Mesendoderm (in vitro differentiated cells): ENCODE results near the gene ALKBH2.

Experiments
- DNase-seq: peaks from one replicate; pipeline ENCODE4 v3.0.0; 2013
- H2AK5ac ChIP-seq: 2 replicates; pipeline ENCODE4 v1.6.1; 2013; ENCODE audit warnings: low read length, inconsistent platforms
- H2BK120ac ChIP-seq: 2 replicates; pipeline ENCODE4 v1.6.1; 2013; ENCODE audit warnings: low read depth, mild to moderate bottlenecking, low read length, moderate library complexity, mixed read lengths
- H2BK15ac ChIP-seq: replicated peaks from 2 replicates; pipeline ENCODE4 v1.6.1; 2013; ENCODE audit warnings: low read depth, mild to moderate bottlenecking, moderate library complexity
- H2BK5ac ChIP-seq: 2 replicates; pipeline ENCODE4 v1.6.1; 2013; ENCODE audit warnings: low read length, inconsistent platforms
- H3K18ac ChIP-seq: 2 replicates; pipeline ENCODE4 v1.6.1; 2013; ENCODE audit warnings: mild to moderate bottlenecking, low read length, mixed read lengths
- H3K23ac ChIP-seq: one replicate; pipeline ENCODE4 v1.6.1; 2013; ENCODE audit warnings: low read length
- H3K27ac ChIP-seq: 2 replicates; pipeline ENCODE4 v1.5.1; 2013; ENCODE audit warnings: low read depth, mild to moderate bottlenecking, inconsistent platforms, low read length, moderate library complexity
- H3K27me3 ChIP-seq: 2 replicates; pipeline ENCODE4 v1.6.1; 2013; ENCODE audit warnings: low read length, control low read depth, mild to moderate bottlenecking, inconsistent platforms; ENCODE audit not compliant: insufficient read depth, poor library complexity
- H3K36me3 ChIP-seq: 2 replicates; pipeline ENCODE4 v1.6.1; 2013; ENCODE audit warnings: low read length, inconsistent platforms; ENCODE audit not compliant: control insufficient read depth, insufficient read depth
- H3K4ac ChIP-seq: one replicate; pipeline ENCODE4 v1.6.1; 2013; ENCODE audit warnings: low read depth, mild to moderate bottlenecking, low read length, moderate library complexity
- H3K4me1 ChIP-seq: 2 replicates; pipeline ENCODE4 v1.6.1; 2013; ENCODE audit warnings: low read depth, low read length, inconsistent platforms; ENCODE audit not compliant: control insufficient read depth
- H3K4me2 ChIP-seq: 2 replicates; pipeline ENCODE4 v1.6.1; 2013; ENCODE audit warnings: low read length
- H3K4me3 ChIP-seq: 2 replicates; pipeline ENCODE4 v1.5.1; 2013; ENCODE audit warnings: mild to moderate bottlenecking, low read length
- H3K56ac ChIP-seq: one replicate; pipeline ENCODE4 v1.6.1; 2013; ENCODE audit warnings: low read length
- H3K79me1 ChIP-seq: 2 replicates; pipeline ENCODE4 v1.6.1; 2013; ENCODE audit warnings: low read length, inconsistent platforms
- H3K79me2 ChIP-seq: 2 replicates; pipeline ENCODE4 v1.6.1; 2013; ENCODE audit warnings: mild to moderate bottlenecking, low read length; ENCODE audit not compliant: control insufficient read depth, insufficient read depth
- H3K9ac ChIP-seq: 2 replicates; pipeline ENCODE4 v1.6.1; 2013; ENCODE audit warnings: low read length, inconsistent platforms
- H4K5ac ChIP-seq: one replicate; pipeline ENCODE4 v1.6.1; 2013; ENCODE audit warnings: low read length
- H4K8ac ChIP-seq: one replicate; pipeline ENCODE4 v1.6.1; 2013; ENCODE audit warnings: low read depth, mild to moderate bottlenecking, control low read depth, low read length, moderate library complexity
- WGBS: extraction: QIAGEN DNeasy Blood & Tissue Kit; methylation state at CpG from one replicate; pipeline ENCODE4 v1.1.7; 2013; ENCODE audit warnings: low lambda C conversion rate, missing lambda C conversion rate; ENCODE audit not compliant: insufficient coverage; ENCODE audit errors: extremely low coverage; 5-methylcytosine and 5-hydroxymethylcytosine counted together

The ALKBH2 gene

DNA sequence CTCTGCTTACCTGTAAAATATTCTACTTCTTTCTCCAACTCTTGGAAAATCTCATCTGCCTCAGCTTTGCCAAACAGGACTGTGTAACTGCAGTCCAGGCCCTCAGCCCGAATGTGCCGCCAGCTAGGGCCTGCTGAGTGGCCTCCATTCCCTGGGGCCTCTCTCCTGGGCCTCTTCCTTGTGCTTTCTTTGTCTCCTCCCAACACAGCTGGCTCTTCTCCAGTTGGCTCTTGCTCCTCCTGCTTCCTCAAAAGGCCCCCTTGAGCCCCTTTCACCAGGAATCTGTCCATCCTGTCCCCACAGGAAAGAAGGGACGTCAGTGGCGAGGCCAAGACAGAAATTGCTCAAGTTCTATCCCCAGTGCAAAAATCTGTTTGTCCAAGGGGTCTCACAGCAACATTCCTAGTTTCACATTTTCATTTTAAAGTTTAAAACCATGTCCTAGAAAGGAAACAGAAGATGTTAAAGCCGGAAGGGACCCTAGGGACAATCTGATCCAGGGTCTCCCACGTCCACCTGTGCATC, 713 bp downstream of the ALKBH2 start:
- no peaks in the 10 kb centered on the region for H3K79me2 ChIP-seq
- no CpG with 5 or more reads among the region's 6 CpGs for WGBS
- H3K4ac ChIP-seq, result no peak overlapping the region
- peaks cover 3% of the 10 kb centered on the region for H3K4me1 ChIP-seq
- H3K56ac ChIP-seq, result peak overlapping the region; percentile 84
- DNase-seq, result no peak
- H3K27me3 ChIP-seq, result no peaks in the 10 kb centered on the region
- peak overlapping the region; percentile 67 for H3K9ac ChIP-seq
- H3K23ac ChIP-seq, result no peak overlapping the region
- no peak overlapping the region for H2BK120ac ChIP-seq
- H4K8ac ChIP-seq, result no peak overlapping the region
- H3K27ac ChIP-seq, result no peak overlapping the region
- no peak overlapping the region for H2BK15ac ChIP-seq
- no peak overlapping the region for H3K4me3 ChIP-seq
- H3K18ac ChIP-seq, result no peak overlapping the region
- H2BK5ac ChIP-seq, result no peak overlapping the region
- peak overlapping the region; percentile 56 for H3K4me2 ChIP-seq
- H4K5ac ChIP-seq, result no peak overlapping the region
- H2AK5ac ChIP-seq, result no peak overlapping the region
- H3K36me3 ChIP-seq, result peaks cover 2% of the 10 kb centered on the region
- H3K79me1 ChIP-seq, result peaks cover 3% of the 10 kb centered on the region

DNA sequence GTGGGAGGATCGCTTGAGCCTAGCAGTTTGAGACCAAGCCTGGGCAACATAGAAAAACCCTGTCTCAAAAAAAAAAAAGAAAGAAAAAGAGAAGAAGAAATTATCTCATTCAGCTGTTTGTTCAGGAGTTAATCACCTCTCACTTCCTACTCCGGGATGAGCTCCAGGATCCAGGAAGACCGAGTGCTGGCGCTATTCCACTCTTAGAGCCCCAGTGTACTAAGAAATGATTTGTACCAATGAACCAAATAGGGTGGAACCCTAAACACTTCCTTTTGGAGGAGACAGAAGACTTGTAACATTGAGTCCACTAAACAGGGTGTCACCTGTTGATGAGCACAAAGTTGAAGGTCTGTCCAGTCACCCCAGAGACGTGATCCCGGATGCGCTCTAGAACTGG, 3.6 kb downstream of the ALKBH2 start:
- Histone ChIP-seq H3K79me1 (peaks cover 3% of the 10 kb centered on the region), H2BK120ac (no peak overlapping the region), H3K27me3 (no peaks in the 10 kb centered on the region), H3K18ac (no peak overlapping the region), H3K23ac (no peak overlapping the region), H3K4me3 (no peak overlapping the region), H3K56ac (no peak overlapping the region), H3K4me1 (peaks cover 3% of the 10 kb centered on the region), H2AK5ac (no peak overlapping the region), H2BK5ac (no peak overlapping the region), H3K4ac (no peak overlapping the region), H3K79me2 (no peaks in the 10 kb centered on the region), H3K4me2 (no peak overlapping the region), H4K8ac (no peak overlapping the region), H3K9ac (no peak overlapping the region), H3K36me3 (peaks cover 2% of the 10 kb centered on the region), H4K5ac (no peak overlapping the region), H2BK15ac (no peak overlapping the region), H3K27ac (no peak overlapping the region)
- WGBS, result no CpG with 5 or more reads among the region's 7 CpGs
- no peak for DNase-seq

DNA sequence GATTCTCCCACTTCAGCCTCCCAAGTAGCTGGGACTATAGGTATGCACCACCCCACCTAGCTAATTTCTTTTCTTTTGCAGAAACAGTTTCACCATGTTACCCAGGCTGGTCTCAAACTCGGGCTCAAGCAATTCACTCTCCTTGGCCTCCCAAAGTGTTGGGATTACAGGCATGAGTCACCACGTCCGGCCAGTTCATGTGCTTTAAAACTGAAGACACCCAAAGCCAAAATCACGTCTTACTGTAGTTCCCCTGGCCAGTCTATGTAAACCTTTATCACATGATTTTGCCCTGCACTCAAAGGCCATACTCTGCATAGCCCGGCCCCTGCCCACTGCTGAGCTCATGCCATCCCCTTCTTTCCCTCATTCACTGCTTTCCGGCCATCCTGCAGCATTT, 4.5 kb downstream of the ALKBH2 start:
- Histone ChIP-seq H3K4me2 (no peak overlapping the region), H3K4me3 (no peak overlapping the region), H2BK120ac (no peak overlapping the region), H3K36me3 (peaks cover 2% of the 10 kb centered on the region), H4K8ac (no peak overlapping the region), H3K23ac (no peak overlapping the region), H3K4me1 (peaks cover 3% of the 10 kb centered on the region), H3K4ac (no peak overlapping the region), H3K79me1 (peaks cover 3% of the 10 kb centered on the region), H3K27ac (no peak overlapping the region), H2BK5ac (no peak overlapping the region), H3K18ac (no peak overlapping the region), H3K27me3 (no peaks in the 10 kb centered on the region), H4K5ac (no peak overlapping the region), H3K9ac (no peak overlapping the region), H3K79me2 (no peaks in the 10 kb centered on the region), H3K56ac (no peak overlapping the region), H2BK15ac (no peak overlapping the region), H2AK5ac (no peak overlapping the region)
- no peak for DNase-seq
- no CpG with 5 or more reads among the region's 6 CpGs for WGBS

DNA sequence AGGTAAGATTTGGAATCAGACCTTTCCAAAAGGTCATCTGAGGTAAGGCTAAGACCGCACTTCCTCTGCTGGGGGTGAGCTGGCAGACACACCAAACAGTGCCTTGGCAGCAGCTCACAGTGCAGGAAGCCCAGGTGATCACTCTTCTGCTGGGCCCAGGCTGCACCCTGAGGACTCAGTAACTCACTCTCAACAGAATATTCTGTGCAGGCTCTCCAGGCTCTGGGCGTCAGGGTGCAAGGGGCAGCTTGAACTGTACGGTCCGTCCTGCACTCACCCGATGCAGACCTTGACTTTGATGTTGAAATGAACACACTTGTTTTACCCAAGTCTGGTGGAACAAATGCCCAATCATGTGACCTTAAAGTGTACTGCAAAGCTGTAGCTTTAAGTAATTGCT, 6.0 kb downstream of the ALKBH2 start:
- Histone ChIP-seq H2BK5ac (no peak overlapping the region), H3K27ac (no peak overlapping the region), H4K8ac (no peak overlapping the region), H3K4me2 (no peak overlapping the region), H3K4me3 (no peak overlapping the region), H3K79me2 (no peaks in the 10 kb centered on the region), H3K79me1 (no peaks in the 10 kb centered on the region), H2AK5ac (no peak overlapping the region), H3K27me3 (no peaks in the 10 kb centered on the region), H3K23ac (no peak overlapping the region), H3K4ac (no peak overlapping the region), H3K9ac (no peak overlapping the region), H3K36me3 (peaks cover 2% of the 10 kb centered on the region), H2BK15ac (no peak overlapping the region), H2BK120ac (no peak overlapping the region), H4K5ac (no peak overlapping the region), H3K18ac (no peak overlapping the region), H3K4me1 (no peaks in the 10 kb centered on the region), H3K56ac (no peak overlapping the region)
- no peak for DNase-seq
- WGBS, result no CpG with 5 or more reads among the region's 5 CpGs

DNA sequence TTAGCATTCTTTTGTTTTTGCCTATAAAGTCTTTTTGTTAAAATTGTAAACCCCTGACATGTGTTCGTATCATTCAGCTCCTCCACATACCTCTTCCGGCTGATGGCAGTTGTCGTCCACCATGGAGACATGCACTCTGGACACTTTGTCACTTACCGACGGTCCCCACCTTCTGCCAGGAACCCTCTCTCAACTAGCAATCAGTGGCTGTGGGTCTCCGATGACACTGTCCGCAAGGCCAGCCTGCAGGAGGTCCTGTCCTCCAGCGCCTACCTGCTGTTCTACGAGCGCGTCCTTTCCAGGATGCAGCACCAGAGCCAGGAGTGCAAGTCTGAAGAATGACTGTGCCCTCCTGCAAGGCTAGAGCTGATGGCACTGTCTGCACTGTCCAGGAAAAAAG, 7.7 kb downstream of the ALKBH2 start:
- no peak overlapping the region for H2BK15ac ChIP-seq
- H3K4me1 ChIP-seq, result no peaks in the 10 kb centered on the region
- H4K8ac ChIP-seq, result no peak overlapping the region
- no peak overlapping the region for H3K4ac ChIP-seq
- no peaks in the 10 kb centered on the region for H3K79me1 ChIP-seq
- WGBS, result no CpG with 5 or more reads among the region's 11 CpGs
- no peak overlapping the region for H2BK120ac ChIP-seq
- H2AK5ac ChIP-seq, result no peak overlapping the region
- H3K23ac ChIP-seq, result no peak overlapping the region
- H3K18ac ChIP-seq, result no peak overlapping the region
- no peak overlapping the region for H3K27ac ChIP-seq
- H3K9ac ChIP-seq, result no peak overlapping the region
- H3K36me3 ChIP-seq, result peaks cover 2% of the 10 kb centered on the region
- H3K4me2 ChIP-seq, result no peak overlapping the region
- no peak overlapping the region for H4K5ac ChIP-seq
- no peak overlapping the region for H3K4me3 ChIP-seq
- no peak overlapping the region for H3K56ac ChIP-seq
- no peak for DNase-seq
- no peak overlapping the region for H2BK5ac ChIP-seq
- no peaks in the 10 kb centered on the region for H3K27me3 ChIP-seq
- H3K79me2 ChIP-seq, result no peaks in the 10 kb centered on the region

DNA sequence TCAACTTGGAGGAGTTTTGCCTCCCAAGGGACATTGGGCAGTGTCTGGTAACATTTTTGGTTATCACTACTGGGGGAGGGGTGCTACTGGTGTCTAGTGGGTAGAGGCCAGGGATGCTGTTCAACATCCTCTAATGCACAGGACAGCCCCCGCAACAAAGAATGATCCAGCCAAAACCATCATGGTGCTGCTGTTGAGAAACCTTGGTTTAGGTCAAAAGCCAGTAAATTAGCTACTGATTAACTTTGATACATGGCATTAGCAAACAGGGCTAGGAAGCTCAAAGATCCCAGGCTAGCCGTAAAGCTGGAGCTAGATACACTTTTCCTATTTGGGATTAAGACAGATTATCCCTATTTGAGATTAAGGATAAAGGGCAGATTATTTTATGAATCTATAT, 8.8 kb downstream of the ALKBH2 start:
- Histone ChIP-seq H3K4ac (no peak overlapping the region), H3K56ac (no peak overlapping the region), H3K4me2 (no peak overlapping the region), H4K5ac (no peak overlapping the region), H3K36me3 (no peaks in the 10 kb centered on the region), H4K8ac (no peak overlapping the region), H2BK15ac (no peak overlapping the region), H3K23ac (no peak overlapping the region), H3K4me1 (no peaks in the 10 kb centered on the region), H3K4me3 (no peak overlapping the region), H3K27ac (no peak overlapping the region), H3K27me3 (no peaks in the 10 kb centered on the region), H3K79me2 (no peaks in the 10 kb centered on the region), H3K18ac (no peak overlapping the region), H2BK120ac (no peak overlapping the region), H2BK5ac (no peak overlapping the region), H3K9ac (no peak overlapping the region), H2AK5ac (no peak overlapping the region), H3K79me1 (no peaks in the 10 kb centered on the region)
- DNase-seq, result no peak
- no CpG with 5 or more reads among the region's 2 CpGs for WGBS
